ENCODE data around the gene MYO7B.

DNA sequence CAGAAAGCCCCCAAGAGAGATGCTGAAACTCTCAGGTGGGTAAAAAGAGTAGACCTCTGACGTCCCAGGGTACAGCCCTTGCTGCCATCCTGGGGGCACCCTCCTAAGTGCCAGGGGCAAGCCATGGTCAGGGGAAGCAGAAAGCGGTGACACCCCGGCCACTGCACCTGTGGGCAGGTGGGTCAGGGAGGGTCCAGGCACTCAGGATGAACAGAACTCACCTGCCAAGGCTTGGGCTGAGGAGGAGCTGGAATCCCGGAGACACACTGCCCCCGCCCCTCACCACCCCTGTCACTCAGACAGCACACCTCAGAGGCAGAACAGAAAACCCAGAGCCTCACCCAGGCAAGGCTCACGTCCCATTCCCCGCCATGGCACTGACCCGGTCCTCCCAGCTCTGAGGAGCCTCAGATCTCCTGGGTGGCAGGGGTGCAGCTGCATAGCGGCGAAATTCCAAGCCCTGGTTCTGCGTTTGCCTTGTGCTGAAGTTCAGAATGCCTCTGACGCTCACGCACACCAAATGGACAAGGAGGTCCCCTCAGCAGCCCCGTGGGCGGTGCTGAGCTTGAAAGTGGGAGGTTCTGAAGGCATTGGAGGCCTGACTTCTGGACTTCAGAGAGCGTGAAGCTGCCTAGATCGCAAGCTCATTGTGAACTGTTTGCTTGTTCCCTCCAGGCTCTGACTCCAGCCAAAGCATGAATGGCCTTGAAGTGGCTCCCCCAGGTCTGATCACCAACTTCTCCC is 114.7 kb downstream of the MYO7B start:
- TF ChIP-seq, protein P1, sequence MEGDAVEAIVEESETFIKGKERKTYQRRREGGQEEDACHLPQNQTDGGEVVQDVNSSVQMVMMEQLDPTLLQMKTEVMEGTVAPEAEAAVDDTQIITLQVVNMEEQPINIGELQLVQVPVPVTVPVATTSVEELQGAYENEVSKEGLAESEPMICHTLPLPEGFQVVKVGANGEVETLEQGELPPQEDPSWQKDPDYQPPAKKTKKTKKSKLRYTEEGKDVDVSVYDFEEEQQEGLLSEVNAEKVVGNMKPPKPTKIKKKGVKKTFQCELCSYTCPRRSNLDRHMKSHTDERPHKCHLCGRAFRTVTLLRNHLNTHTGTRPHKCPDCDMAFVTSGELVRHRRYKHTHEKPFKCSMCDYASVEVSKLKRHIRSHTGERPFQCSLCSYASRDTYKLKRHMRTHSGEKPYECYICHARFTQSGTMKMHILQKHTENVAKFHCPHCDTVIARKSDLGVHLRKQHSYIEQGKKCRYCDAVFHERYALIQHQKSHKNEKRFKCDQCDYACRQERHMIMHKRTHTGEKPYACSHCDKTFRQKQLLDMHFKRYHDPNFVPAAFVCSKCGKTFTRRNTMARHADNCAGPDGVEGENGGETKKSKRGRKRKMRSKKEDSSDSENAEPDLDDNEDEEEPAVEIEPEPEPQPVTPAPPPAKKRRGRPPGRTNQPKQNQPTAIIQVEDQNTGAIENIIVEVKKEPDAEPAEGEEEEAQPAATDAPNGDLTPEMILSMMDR (IDR thresholded peaks at IDR 0.05; ENCODE audit: low read depth, low read length), result no peak; the same call in none of the 2 replicates
- no peak for TF ChIP-seq EZH2phosphoT487 (IDR thresholded peaks at IDR 0.05; ENCODE audit: low read depth)

Data from OCI-LY3 (cell line).